ENCODE results near the gene CUX1. TPM values are rescaled to one million over a fixed set of nuclear protein-coding genes. Genes with fewer than 3 reads are reported as not detected.

Gene CUX1
- total RNA-seq, 1 experiment from 2014 or later, result 64.3 TPM

DNA sequence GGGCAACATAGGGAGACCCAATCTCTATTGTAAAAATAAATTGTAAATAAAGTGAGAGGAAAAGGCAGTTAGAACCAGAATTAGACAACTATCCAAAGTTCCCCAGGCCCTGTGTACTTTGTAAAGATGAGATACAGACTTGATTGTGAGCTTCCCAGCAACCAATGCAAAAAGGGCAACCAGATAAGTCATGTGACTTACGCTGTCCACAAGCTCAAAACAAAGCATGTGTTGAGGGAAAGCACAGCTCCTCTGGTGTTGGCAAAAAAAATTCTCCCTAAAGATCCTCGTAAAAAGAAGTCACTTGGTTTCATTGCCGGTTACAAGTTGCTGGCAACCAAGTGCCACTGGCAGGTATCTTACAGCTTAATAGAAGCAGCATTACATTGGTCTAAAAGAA, 154.0 kb downstream of the CUX1 start:
- POLR2A ChIA-PET, result no interaction called here
- Mint-ChIP-seq H3K27me3 (ENCODE audit: low read depth) (no peaks in the 10 kb centered on the region), H3K36me3 (peaks cover 5% of the 10 kb centered on the region), H3K4me3 (no peak overlapping the region), H3K9me3 (peaks cover 7% of the 10 kb centered on the region; the same call in 1 of the 2 replicates), H3K27ac (no peak overlapping the region; the same call in 1 of the 2 replicates), H3K4me1 (peaks cover 35% of the 10 kb centered on the region)
- ATAC-seq (no peak), DNase-seq (ENCODE audit: low spot score) (no peak)
- CTCF ChIA-PET, result no interaction called here
- TF ChIP-seq FOXJ3 (CRISPR knock-in tag; IDR thresholded peaks at IDR 0.05; ENCODE audit: borderline replicate concordance) (no peak), GTF2I (CRISPR knock-in tag; conservative IDR thresholded peaks at IDR 0.05) (0 out of 2 replicates have a peak, but pooled peaks have one; percentile 30)
- TF ChIP-seq, protein P1, sequence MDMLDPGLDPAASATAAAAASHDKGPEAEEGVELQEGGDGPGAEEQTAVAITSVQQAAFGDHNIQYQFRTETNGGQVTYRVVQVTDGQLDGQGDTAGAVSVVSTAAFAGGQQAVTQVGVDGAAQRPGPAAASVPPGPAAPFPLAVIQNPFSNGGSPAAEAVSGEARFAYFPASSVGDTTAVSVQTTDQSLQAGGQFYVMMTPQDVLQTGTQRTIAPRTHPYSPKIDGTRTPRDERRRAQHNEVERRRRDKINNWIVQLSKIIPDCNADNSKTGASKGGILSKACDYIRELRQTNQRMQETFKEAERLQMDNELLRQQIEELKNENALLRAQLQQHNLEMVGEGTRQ (CRISPR knock-in tag; IDR thresholded peaks at IDR 0.05), result peak; percentile 58; the same call in 1 of the 2 replicates

DNA sequence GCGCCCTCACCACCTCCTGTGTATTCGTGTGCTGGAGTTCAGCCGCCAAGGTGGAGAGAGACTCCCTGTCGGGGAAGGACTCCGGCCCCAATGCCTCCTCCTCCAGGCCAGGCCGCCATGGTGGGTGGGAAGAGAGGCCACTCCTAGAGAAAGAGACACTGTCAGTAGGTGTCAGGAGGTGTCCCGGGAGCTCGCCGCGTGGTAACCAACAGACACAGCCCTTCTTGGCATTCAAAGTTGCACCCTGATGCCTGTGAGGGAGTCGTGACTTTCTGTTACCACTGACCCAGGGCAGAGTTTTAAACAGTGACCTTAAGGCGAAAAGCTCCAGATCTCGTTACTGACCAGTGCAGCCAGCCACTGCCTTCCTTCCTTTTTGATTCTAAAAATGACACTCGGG, 155.2 kb downstream of the CUX1 start:
- Mint-ChIP-seq H3K27ac (peak overlapping the region; percentile 87), H3K9me3 (peaks cover 7% of the 10 kb centered on the region; the same call in 1 of the 2 replicates), H3K36me3 (peaks cover 7% of the 10 kb centered on the region), H3K27me3 (ENCODE audit: low read depth) (no peaks in the 10 kb centered on the region), H3K4me3 (no peak overlapping the region), H3K4me1 (peaks cover 34% of the 10 kb centered on the region)
- DNase-seq (ENCODE audit: low spot score) (no peak), ATAC-seq (no peak)
- POLR2A ChIA-PET, result no interaction called here
- CTCF ChIA-PET, result no interaction called here
- TF ChIP-seq FOXJ3 (CRISPR knock-in tag; IDR thresholded peaks at IDR 0.05; ENCODE audit: borderline replicate concordance) (no peak), RORB (CRISPR knock-in tag; IDR thresholded peaks at IDR 0.05) (no peak), SOX15 (CRISPR knock-in tag; IDR thresholded peaks at IDR 0.05) (no peak), NR2C2 (CRISPR knock-in tag; IDR thresholded peaks at IDR 0.05) (no peak), NFYB (CRISPR knock-in tag; conservative IDR thresholded peaks at IDR 0.05; ENCODE audit: low read depth) (no peak), ELF4 (CRISPR knock-in tag; IDR thresholded peaks at IDR 0.05; ENCODE audit: low read depth) (no peak), JUN (CRISPR knock-in tag; IDR thresholded peaks at IDR 0.05) (no peak), TEAD1 (CRISPR knock-in tag; IDR thresholded peaks at IDR 0.05) (no peak), CREB1 (CRISPR knock-in tag; IDR thresholded peaks at IDR 0.05) (no peak), ZNF219 (CRISPR knock-in tag; IDR thresholded peaks at IDR 0.05; ENCODE audit: borderline replicate concordance) (no peak), MXD4 (CRISPR knock-in tag; IDR thresholded peaks at IDR 0.05; ENCODE audit: borderline replicate concordance) (no peak), ZNF138 (CRISPR knock-in tag; conservative IDR thresholded peaks at IDR 0.05) (no peak)
- TF ChIP-seq, protein P2, sequence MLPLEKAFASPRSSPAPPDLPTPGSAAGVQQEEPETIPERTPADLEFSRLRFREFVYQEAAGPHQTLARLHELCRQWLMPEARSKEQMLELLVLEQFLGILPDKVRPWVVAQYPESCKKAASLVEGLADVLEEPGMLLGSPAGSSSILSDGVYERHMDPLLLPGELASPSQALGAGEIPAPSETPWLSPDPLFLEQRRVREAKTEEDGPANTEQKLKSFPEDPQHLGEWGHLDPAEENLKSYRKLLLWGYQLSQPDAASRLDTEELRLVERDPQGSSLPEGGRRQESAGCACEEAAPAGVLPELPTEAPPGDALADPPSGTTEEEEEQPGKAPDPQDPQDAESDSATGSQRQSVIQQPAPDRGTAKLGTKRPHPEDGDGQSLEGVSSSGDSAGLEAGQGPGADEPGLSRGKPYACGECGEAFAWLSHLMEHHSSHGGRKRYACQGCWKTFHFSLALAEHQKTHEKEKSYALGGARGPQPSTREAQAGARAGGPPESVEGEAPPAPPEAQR (CRISPR knock-in tag; IDR thresholded peaks at IDR 0.05), result no peak
- TF ChIP-seq, protein P3, sequence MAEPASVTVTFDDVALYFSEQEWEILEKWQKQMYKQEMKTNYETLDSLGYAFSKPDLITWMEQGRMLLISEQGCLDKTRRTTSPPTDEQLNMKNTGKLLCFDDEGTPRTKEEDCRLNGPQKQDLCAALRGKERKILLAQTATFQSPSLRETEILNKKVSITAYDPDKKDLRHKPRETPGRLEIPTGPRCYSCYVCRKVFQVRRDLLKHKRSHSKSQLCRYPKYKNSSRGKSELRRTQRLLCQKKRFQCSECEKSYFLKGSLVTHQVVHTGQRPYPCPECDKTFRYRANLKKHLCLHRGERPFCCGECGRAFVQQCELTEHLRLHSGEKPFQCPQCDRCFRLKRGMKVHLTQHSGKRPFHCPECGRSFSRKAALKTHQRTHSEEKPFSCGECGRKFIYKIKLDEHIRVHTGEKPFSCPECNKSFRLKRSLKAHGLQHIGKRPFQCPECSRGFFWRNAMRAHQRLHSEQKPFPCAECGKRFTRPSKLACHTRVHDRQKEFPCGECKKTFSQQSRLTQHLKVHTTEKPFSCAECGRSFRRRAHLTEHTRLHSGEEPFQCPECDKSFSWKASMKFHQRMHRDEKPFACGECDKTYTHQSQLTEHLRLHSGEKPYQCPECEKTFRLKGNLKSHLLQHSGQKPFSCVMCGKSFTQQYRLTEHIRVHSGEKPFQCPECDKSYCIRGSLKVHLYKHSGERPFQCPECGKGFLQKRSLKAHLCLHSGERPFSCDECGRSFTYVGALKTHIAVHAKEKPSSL (CRISPR knock-in tag; conservative IDR thresholded peaks at IDR 0.05), result no peak

DNA sequence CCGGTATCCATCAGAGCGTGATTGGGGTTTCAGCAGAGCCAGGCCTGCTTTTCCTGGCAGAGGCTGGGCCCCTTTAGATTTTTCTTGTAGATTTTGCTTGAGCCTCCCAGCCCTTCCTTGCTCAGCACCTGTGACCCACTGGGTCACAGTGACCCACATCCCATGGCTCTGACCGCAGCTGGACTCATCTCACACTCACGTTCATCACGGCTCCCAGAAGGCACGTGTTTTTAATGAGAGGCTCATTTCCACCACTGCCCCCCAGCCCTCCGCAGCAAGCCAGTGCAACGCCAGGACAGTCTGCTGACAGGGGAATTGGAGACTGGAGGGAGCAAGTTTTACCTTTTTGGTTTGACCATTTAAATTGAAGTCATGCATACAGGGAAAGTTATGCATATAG, 155.7 kb downstream of the CUX1 start:
- Mint-ChIP-seq H3K4me1 (peaks cover 36% of the 10 kb centered on the region), H3K4me3 (no peak overlapping the region), H3K27ac (peak overlapping the region; percentile 87; the same call in 1 of the 2 replicates), H3K27me3 (ENCODE audit: low read depth) (no peaks in the 10 kb centered on the region), H3K36me3 (peaks cover 7% of the 10 kb centered on the region), H3K9me3 (peaks cover 7% of the 10 kb centered on the region; the same call in 1 of the 2 replicates)
- no peak for ATAC-seq
- ChIA-PET CTCF (no interaction called here), POLR2A (interaction anchor here (0.7 kb wide), 1 partner anchor 12 kb away, joined by 4 read pairs; no protein-coding TSS in a partner anchor)
- no peak for DNase-seq (ENCODE audit: low spot score)
- TF ChIP-seq TP53 (CRISPR knock-in tag; IDR thresholded peaks at IDR 0.05) (no peak), ZNF396 (CRISPR knock-in tag; IDR thresholded peaks at IDR 0.05; ENCODE audit: borderline replicate concordance) (no peak), NFE2L1 (CRISPR knock-in tag; IDR thresholded peaks at IDR 0.05) (no peak), SMAD3 (CRISPR knock-in tag; IDR thresholded peaks at IDR 0.05; ENCODE audit: borderline replicate concordance) (no peak), ZNF416 (CRISPR knock-in tag; IDR thresholded peaks at IDR 0.05) (no peak), MYBL2 (CRISPR knock-in tag; IDR thresholded peaks at IDR 0.05) (no peak), ZNF219 (CRISPR knock-in tag; IDR thresholded peaks at IDR 0.05; ENCODE audit: borderline replicate concordance) (no peak), ZNF317 (CRISPR knock-in tag; IDR thresholded peaks at IDR 0.05; ENCODE audit: borderline replicate concordance, low read depth) (no peak), OVOL2 (CRISPR knock-in tag; IDR thresholded peaks at IDR 0.05; ENCODE audit: borderline replicate concordance) (no peak)
- TF ChIP-seq, protein P4, sequence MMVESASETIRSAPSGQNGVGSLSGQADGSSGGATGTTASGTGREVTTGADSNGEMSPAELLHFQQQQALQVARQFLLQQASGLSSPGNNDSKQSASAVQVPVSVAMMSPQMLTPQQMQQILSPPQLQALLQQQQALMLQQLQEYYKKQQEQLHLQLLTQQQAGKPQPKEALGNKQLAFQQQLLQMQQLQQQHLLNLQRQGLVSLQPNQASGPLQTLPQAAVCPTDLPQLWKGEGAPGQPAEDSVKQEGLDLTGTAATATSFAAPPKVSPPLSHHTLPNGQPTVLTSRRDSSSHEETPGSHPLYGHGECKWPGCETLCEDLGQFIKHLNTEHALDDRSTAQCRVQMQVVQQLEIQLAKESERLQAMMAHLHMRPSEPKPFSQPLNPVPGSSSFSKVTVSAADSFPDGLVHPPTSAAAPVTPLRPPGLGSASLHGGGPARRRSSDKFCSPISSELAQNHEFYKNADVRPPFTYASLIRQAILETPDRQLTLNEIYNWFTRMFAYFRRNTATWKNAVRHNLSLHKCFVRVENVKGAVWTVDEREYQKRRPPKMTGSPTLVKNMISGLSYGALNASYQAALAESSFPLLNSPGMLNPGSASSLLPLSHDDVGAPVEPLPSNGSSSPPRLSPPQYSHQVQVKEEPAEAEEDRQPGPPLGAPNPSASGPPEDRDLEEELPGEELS (CRISPR knock-in tag; IDR thresholded peaks at IDR 0.05), result no peak
- TF ChIP-seq, protein P5, sequence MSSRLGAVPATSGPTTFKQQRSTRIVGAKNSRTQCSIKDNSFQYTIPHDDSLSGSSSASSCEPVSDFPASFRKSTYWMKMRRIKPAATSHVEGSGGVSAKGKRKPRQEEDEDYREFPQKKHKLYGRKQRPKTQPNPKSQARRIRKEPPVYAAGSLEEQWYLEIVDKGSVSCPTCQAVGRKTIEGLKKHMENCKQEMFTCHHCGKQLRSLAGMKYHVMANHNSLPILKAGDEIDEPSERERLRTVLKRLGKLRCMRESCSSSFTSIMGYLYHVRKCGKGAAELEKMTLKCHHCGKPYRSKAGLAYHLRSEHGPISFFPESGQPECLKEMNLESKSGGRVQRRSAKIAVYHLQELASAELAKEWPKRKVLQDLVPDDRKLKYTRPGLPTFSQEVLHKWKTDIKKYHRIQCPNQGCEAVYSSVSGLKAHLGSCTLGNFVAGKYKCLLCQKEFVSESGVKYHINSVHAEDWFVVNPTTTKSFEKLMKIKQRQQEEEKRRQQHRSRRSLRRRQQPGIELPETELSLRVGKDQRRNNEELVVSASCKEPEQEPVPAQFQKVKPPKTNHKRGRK (CRISPR knock-in tag; IDR thresholded peaks at IDR 0.05; ENCODE audit: borderline replicate concordance), result no peak
